B cell (primary cell): Measurements from ENCODE around the gene DNAJC25.

ENCODE experiments used
- CTCF ChIP-seq: fragments of 200-600 bp; IDR thresholded peaks from one replicate; pipeline ENCODE4 v1.8.0; 2022; ENCODE audit warnings: antibody characterized with exemption, mild to moderate bottlenecking
- EZH2 ChIP-seq: IDR thresholded peaks from 2 replicates; pipeline ENCODE4 v1.6.1; 2012; ENCODE audit warnings: borderline replicate concordance, low read depth, mild to moderate bottlenecking, moderate library complexity, low read length; ENCODE audit not compliant: insufficient read depth, poor library complexity, severe bottlenecking

GRCh38 chr9:111658943-111659342 lies 27.8 kb downstream of the DNAJC25 start:
- TF ChIP-seq CTCF (no peak), EZH2 (no peak)
